A549 (cell line): ENCODE measurements around the gene FRMD4A.

Source experiments
- CBX2 ChIP-seq: fragments of 200-600 bp; sonication (generic); IDR thresholded peaks from 2 replicates; pipeline ENCODE4 v1.6.1; 2016; ENCODE audit warnings: low read depth, mild to moderate bottlenecking, borderline replicate concordance
- CEBPB ChIP-seq, 2 experiments: fragments of >200 bp in 1 of 2; sonication (Bioruptor Twin) in 1 of 2; formaldehyde crosslinking in 1 of 2; IDR thresholded peaks; 2 replicates each; pipeline ENCODE4 v1.6.1; 2012 to 2016
- CTCF ChIP-seq: fragments of >200 bp; sonication (Bioruptor Twin); formaldehyde crosslinking; IDR thresholded peaks from 3 replicates; pipeline ENCODE4 v1.5.1; 2016
- EP300 ChIP-seq, 2 experiments: fragments of >200 bp; sonication (Bioruptor Twin); formaldehyde crosslinking; IDR thresholded peaks; 2 replicates in 1 of 2; 3 replicates in 1 of 2; pipeline ENCODE4 v1.6.1; 2016 to 2017
- HMGXB4 ChIP-seq: fragments of 250-450 bp; sonication (Bioruptor Pico); IDR thresholded peaks from 2 replicates; pipeline ENCODE4 v1.5.0; 2021; ENCODE audit warnings: mild to moderate bottlenecking, moderate library complexity, borderline replicate concordance
- JUN ChIP-seq, 2 experiments: fragments of >200 bp; sonication (Bioruptor Twin); formaldehyde crosslinking; IDR thresholded peaks; 2 replicates in 1 of 2; 3 replicates in 1 of 2; pipeline ENCODE4 v1.6.1; 2016 to 2017
- MAX ChIP-seq: IDR thresholded peaks from 2 replicates; pipeline ENCODE4 v1.6.1; 2012
- MYC ChIP-seq: IDR thresholded peaks from 2 replicates; pipeline ENCODE4 v1.6.1; 2012; ENCODE audit warnings: mild to moderate bottlenecking, inconsistent platforms, low read length, improper control_type of control experiment, borderline replicate concordance
- POLR2A ChIP-seq: IDR thresholded peaks from 2 replicates; pipeline ENCODE4 v1.6.1; 2012; ENCODE audit warnings: mild to moderate bottlenecking, low read length
- RAD21 ChIP-seq, 2 experiments: fragments of >200 bp in 1 of 2; sonication (Bioruptor Twin) in 1 of 2; formaldehyde crosslinking in 1 of 2; IDR thresholded peaks in 1 of 2; conservative IDR thresholded peaks in 1 of 2; 2 replicates in 1 of 2; 3 replicates in 1 of 2; pipeline ENCODE4 v1.6.1; 2012 to 2018; ENCODE audit warnings: inconsistent platforms in 1 of 2
- TP53 ChIP-seq: fragments of 250-450 bp; sonication (Bioruptor Pico); IDR thresholded peaks from 2 replicates; pipeline ENCODE4 v1.5.0; 2021; ENCODE audit warnings: mild to moderate bottlenecking, moderate library complexity
- ZNF302 ChIP-seq: fragments of 250-450 bp; sonication (Bioruptor Pico); IDR thresholded peaks from 2 replicates; pipeline ENCODE4 v1.9.0; 2021; ENCODE audit warnings: inconsistent platforms, mild to moderate bottlenecking, moderate library complexity

- no peak for TF ChIP-seq CTCF
- TF ChIP-seq CBX2, result no peak
- TF ChIP-seq HMGXB4 (CRISPR knock-in tag), result no peak
- no peak for TF ChIP-seq RAD21 (conservative IDR thresholded peaks at IDR 0.05 in 1 of 2, IDR thresholded peaks at IDR 0.05 in 1 of 2)
- TF ChIP-seq MYC, result no peak
- TF ChIP-seq TP53, result no peak
- no peak for TF ChIP-seq POLR2A
- no peak for TF ChIP-seq JUN (IDR thresholded peaks at IDR 0.05)
- TF ChIP-seq EP300 (IDR thresholded peaks at IDR 0.05), result no peak
- TF ChIP-seq CEBPB (IDR thresholded peaks at IDR 0.05), result no peak
- TF ChIP-seq ZNF302 (CRISPR knock-in tag), result no peak
- no peak for TF ChIP-seq MAX
These were observed 624.5 kb downstream of the FRMD4A start for GRCh38 chr10:13706175-13706574.
